ENCODE results near the gene PKD1L1.

PKD1L1 gene

DNA sequence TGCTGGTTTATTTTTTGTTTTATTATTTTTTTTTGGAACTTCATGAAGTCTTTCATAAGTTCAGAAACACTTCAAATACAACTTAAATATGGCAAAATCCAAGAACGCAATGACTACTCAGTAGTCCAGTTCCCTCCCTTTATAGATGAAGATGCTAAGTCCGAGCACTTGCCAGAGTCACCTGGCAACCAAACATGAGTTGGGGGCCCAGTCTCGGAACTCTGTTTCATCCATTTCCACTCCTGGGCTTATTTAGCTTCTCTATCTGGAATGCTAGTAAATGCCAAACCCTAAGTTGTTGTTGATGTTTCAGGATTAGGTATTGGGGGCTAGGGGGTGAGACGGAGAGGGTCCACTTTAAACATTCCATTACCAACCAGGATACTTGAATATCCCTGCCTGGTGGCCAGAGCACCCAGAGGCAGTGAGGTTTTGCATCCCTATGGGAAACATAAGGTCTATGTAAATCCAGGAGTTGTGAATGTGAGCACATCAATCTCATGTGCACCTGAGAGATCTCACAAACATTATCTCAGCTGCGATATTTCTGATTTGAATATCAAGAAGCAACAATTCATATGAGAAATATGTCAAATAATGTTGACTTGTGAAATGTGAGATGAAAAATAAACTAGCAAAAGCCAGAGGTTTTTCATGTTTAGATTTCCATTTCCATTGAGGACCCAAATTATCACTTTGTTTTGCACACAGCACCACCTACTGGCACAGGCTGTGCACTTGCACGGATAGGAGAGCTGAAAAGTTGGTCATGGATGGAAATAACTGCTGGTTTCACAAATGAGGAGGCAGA lies 129.3 kb downstream of the PKD1L1 start:
- no peaks in the 10 kb centered on the region for H3K9me3 ChIP-seq (ENCODE audit: insufficient read depth, low read depth, low read length)
- no peaks in the 10 kb centered on the region; the same call in 1 of the 2 replicates for H3K4me1 ChIP-seq (ENCODE audit: insufficient read depth, low read length)
- no peak overlapping the region for H3K9ac ChIP-seq (ENCODE audit: low read depth, low read length)
- no peaks in the 10 kb centered on the region for H3K36me3 ChIP-seq (ENCODE audit: insufficient read depth, low read depth, low read length)
- no peak overlapping the region for H3K27ac ChIP-seq (ENCODE audit: low read length)
- no peak overlapping the region for H3K4me3 ChIP-seq (ENCODE audit: low read length)
- H3K27me3 ChIP-seq (ENCODE audit: insufficient read depth, low read length), result no peaks in the 10 kb centered on the region

DNA sequence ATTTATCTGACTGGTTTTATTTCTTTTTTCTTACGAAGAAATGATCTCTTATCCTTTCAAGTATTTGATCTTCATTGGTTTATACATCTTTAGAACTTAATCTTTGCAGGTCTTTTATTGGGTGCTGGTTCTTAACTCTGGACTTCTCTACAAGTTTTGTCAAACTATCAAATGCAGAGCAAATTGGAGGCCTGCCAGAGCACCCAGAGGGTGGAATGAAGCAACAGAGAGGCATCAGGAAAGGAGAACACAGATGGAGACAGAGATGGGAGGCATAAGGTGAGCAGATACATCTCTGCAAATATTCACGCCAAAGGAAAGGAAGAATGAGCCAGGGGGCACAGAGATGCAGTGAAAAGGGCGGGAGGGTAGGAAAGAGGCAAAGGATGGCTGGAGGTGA lies 130.3 kb downstream of the PKD1L1 start:
- Histone ChIP-seq H3K36me3 (ENCODE audit: insufficient read depth, low read depth, low read length) (no peaks in the 10 kb centered on the region), H3K4me3 (ENCODE audit: low read length) (no peak overlapping the region), H3K4me1 (ENCODE audit: insufficient read depth, low read length) (no peaks in the 10 kb centered on the region; the same call in 1 of the 2 replicates), H3K9me3 (ENCODE audit: insufficient read depth, low read depth, low read length) (no peaks in the 10 kb centered on the region), H3K27ac (ENCODE audit: low read length) (no peak overlapping the region), H3K27me3 (ENCODE audit: insufficient read depth, low read length) (no peaks in the 10 kb centered on the region), H3K9ac (ENCODE audit: low read depth, low read length) (no peak overlapping the region)

DNA sequence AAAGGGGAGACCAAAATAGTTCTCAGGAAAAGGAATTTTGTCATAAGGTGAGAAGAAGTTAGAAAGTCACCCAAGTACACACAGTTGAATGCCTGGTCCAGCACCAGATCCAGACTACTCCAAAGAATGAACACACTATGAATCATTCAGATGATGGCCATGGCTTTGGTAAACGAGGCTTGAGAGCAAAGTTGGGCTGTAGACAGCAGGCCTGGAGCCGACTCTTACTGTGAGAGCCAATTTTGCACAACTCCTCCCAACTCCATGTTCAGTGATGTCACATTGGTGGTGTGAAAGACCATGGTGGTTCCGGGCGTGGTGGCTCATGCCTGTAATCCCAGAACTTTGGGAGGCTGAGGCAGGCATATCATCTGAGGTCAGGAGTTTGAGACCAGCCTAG lies 131.6 kb downstream of the PKD1L1 start:
- no peak overlapping the region for H3K9ac ChIP-seq (ENCODE audit: low read depth, low read length)
- no peak overlapping the region for H3K27ac ChIP-seq (ENCODE audit: low read length)
- H3K27me3 ChIP-seq (ENCODE audit: insufficient read depth, low read length), result no peaks in the 10 kb centered on the region
- no peak overlapping the region for H3K4me3 ChIP-seq (ENCODE audit: low read length)
- H3K36me3 ChIP-seq (ENCODE audit: insufficient read depth, low read depth, low read length), result no peaks in the 10 kb centered on the region
- no peaks in the 10 kb centered on the region; the same call in 1 of the 2 replicates for H3K4me1 ChIP-seq (ENCODE audit: insufficient read depth, low read length)
- H3K9me3 ChIP-seq (ENCODE audit: insufficient read depth, low read depth, low read length), result no peaks in the 10 kb centered on the region

DNA sequence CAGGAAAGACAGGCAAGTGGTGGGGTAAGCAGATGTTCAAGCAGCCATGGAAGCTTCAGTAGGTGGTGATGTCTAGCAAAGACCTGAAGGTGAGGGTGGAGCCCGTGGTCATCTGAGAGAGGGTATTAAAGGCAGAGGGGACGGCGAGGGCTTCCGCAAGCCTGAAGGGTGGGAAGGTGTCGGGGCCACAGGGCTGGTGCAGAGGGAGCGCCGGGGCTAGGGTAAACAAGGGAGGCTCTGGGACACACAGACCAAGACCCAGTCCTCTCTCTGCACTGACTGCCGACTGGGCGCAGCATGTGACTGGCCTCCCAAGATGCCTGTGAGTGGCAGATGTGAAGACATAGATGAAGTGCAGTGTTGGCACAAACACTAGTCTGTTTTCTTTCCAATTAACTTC lies 132.4 kb downstream of the PKD1L1 start:
- Histone ChIP-seq H3K4me3 (ENCODE audit: low read length) (no peak overlapping the region), H3K27me3 (ENCODE audit: insufficient read depth, low read length) (no peaks in the 10 kb centered on the region), H3K9ac (ENCODE audit: low read depth, low read length) (no peak overlapping the region), H3K36me3 (ENCODE audit: insufficient read depth, low read depth, low read length) (no peaks in the 10 kb centered on the region), H3K4me1 (ENCODE audit: insufficient read depth, low read length) (no peaks in the 10 kb centered on the region; the same call in 1 of the 2 replicates), H3K9me3 (ENCODE audit: insufficient read depth, low read depth, low read length) (no peaks in the 10 kb centered on the region), H3K27ac (ENCODE audit: low read length) (no peak overlapping the region)

DNA sequence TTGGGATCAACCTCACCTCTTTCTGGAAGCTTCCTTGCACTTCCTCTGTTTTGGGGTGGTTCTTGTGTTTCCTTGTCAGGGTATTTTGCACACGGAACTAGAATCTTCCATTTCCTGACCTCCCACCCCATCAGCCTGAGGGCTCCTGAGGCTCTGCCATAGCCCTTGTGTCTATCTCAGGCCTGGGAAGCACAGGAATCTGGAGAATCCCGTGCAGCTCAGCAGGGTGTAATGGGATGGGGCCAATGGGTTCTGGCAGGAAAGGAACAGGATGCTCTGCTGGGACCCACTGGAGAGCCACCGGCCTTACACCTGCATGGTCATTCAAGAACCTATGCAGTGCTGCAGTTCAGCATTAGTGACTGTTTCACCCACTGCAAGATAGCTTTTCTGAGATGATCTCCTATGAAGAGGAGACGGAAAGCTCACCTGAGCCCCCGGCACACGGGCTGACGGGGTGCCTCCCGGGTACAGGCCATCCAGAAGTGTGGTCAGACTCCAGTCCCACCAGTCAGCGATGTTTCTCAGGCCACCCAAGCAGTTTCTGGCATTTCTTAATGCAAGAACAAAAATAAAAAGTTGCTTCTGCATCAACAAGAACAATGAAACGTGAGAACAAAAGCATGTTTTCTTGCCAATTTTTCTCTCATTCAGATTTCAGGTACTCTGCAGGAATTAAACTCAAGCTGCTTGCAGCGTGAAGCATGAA lies 133.2 kb downstream of the PKD1L1 start:
- no peaks in the 10 kb centered on the region for H3K27me3 ChIP-seq (ENCODE audit: insufficient read depth, low read length)
- H3K4me3 ChIP-seq (ENCODE audit: low read length), result no peak overlapping the region
- no peaks in the 10 kb centered on the region; the same call in 1 of the 2 replicates for H3K4me1 ChIP-seq (ENCODE audit: insufficient read depth, low read length)
- H3K9me3 ChIP-seq (ENCODE audit: insufficient read depth, low read depth, low read length), result no peaks in the 10 kb centered on the region
- H3K36me3 ChIP-seq (ENCODE audit: insufficient read depth, low read depth, low read length), result no peaks in the 10 kb centered on the region
- H3K9ac ChIP-seq (ENCODE audit: low read depth, low read length), result no peak overlapping the region
- H3K27ac ChIP-seq (ENCODE audit: low read length), result no peak overlapping the region

DNA sequence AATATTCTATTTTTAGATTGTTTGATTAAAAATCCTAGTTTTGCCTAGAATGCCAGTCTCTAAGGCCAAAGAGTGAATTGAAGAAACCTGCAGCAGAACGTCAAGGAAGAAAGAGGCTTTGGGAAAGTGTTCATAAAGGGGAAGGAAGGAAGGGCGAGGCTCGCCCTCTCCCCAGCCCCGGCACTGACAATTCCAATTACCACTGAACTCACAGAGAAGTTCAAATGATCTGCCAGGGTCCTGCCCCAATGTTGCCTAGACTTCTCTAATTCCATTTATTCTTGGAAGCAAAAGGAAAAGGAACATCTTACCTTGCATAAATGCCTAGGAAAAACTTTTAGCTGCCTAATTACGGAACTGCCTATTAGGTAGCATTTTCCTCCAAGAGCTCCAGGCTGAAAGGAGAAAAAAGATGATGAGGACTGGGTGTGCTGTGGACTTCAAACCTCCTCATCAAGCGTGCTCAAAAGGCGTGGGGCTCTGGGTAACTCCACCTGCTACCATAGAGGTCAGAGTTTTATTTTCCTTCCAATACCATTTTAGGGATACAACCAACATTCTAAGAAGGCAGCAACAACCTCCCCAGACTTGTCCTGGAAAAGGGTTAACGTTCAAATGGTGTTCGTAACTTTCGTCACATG lies 134.5 kb downstream of the PKD1L1 start:
- H3K27me3 ChIP-seq (ENCODE audit: insufficient read depth, low read length), result no peaks in the 10 kb centered on the region
- no peak overlapping the region for H3K4me3 ChIP-seq (ENCODE audit: low read length)
- no peaks in the 10 kb centered on the region for H3K9me3 ChIP-seq (ENCODE audit: insufficient read depth, low read depth, low read length)
- H3K27ac ChIP-seq (ENCODE audit: low read length), result no peak overlapping the region
- H3K9ac ChIP-seq (ENCODE audit: low read depth, low read length), result no peak overlapping the region
- H3K4me1 ChIP-seq (ENCODE audit: insufficient read depth, low read length), result no peaks in the 10 kb centered on the region
- H3K36me3 ChIP-seq (ENCODE audit: insufficient read depth, low read depth, low read length), result no peaks in the 10 kb centered on the region

DNA sequence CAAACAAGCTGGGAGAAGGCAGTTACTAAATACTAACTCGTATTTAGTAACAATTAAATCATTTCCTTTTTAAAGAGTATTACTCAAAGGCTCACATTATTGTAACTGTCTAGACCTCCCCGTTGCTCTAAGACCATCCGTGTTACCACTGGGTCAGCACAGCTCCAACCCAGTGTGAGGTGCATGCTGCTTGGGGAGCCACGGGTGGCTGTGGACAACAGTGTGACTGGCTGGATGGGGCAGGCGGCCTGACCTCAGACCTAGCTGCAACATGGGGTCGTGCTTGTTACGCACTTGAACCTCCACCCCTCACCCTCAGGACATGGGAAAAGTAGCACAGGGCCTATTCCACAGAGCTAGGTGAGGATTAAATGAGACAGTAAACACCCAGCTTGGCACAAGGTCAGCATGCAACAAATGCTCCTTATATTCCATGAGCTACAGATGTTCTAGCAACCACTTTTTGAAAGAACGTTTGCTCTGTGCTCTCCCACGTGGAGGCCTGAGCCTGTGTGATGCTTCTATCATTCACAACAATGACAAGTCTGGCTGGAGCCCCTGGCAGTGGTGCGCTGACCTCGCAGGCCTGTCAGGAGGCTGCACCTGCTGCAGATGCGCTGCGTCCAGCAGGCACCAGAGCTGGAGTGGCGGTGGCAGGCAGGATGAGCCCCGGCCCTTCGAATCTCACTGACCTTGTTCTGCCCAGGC lies 135.7 kb downstream of the PKD1L1 start:
- Histone ChIP-seq H3K36me3 (ENCODE audit: insufficient read depth, low read depth, low read length) (no peaks in the 10 kb centered on the region), H3K27me3 (ENCODE audit: insufficient read depth, low read length) (no peaks in the 10 kb centered on the region), H3K4me1 (ENCODE audit: insufficient read depth, low read length) (no peaks in the 10 kb centered on the region)

DNA sequence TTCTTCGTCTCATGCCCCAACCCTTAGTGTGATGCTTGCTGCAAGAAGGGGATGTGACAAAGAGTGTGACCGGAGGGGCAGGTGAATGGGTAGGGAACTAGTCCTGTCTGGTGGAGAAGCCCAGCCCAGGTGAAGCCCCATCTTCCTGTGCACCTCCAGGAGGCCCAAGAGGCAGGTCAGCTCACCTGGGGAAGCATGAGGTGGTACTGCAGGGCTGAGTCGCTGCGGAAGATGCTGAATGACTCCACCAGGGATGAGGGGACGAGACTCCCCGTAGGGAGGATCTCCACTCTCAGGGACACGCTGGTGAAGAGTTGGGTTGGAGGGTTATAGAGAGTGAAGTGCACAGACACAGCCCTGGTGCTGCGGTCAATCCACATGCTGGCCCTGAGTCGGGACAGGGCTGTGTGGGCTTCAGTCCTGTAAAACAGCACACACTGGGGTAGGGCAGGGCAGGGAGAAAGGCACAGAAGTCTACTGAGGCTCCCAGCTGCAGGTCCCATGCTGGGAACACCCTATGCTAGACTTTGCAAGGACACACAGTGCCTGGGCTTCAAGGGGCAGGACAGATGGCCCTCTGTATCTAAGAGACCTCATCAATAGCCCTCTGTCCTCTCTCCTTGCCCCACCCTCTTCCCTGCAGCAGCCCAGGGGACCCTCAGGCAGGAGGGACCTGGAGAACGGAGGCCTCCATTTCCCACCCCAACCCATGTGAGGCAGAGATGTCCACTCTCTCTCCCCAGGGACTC lies 136.5 kb downstream of the PKD1L1 start:
- Histone ChIP-seq H3K9me3 (ENCODE audit: insufficient read depth, low read depth, low read length) (no peaks in the 10 kb centered on the region), H3K4me1 (ENCODE audit: insufficient read depth, low read length) (no peaks in the 10 kb centered on the region), H3K27me3 (ENCODE audit: insufficient read depth, low read length) (no peaks in the 10 kb centered on the region), H3K27ac (ENCODE audit: low read length) (no peak overlapping the region), H3K36me3 (ENCODE audit: insufficient read depth, low read depth, low read length) (no peaks in the 10 kb centered on the region), H3K9ac (ENCODE audit: low read depth, low read length) (no peak overlapping the region), H3K4me3 (ENCODE audit: low read length) (no peak overlapping the region)

More for the DNA sequence above, 135.7 kb downstream of the PKD1L1 start:
- Histone ChIP-seq H3K27ac (ENCODE audit: low read length) (no peak overlapping the region), H3K4me3 (ENCODE audit: low read length) (no peak overlapping the region), H3K9ac (ENCODE audit: low read depth, low read length) (no peak overlapping the region), H3K9me3 (ENCODE audit: insufficient read depth, low read depth, low read length) (no peaks in the 10 kb centered on the region)

DNA sequence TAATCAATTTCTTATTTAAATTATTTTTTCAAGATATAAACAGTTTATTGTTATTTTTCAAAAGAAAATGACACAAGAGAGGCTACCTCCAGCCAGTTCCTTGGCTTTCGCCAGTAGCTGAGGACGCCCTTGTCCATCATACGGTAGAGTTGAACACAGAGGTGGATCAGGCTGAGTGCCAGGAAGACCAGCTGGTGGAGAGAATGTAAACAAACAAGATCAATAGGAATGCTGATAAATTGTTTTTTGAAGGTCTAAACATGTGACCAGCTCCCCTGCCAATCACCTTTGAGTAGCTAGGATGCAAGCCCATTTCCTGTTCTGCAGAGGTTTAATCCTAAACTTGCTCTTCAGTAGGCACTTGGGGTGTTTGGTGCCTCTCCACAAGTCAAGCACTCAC lies 138.9 kb downstream of the PKD1L1 start:
- no peaks in the 10 kb centered on the region for H3K4me1 ChIP-seq (ENCODE audit: insufficient read depth, low read length)
- H3K36me3 ChIP-seq (ENCODE audit: insufficient read depth, low read depth, low read length), result no peaks in the 10 kb centered on the region
- H3K4me3 ChIP-seq (ENCODE audit: low read length), result no peak overlapping the region
- no peak overlapping the region for H3K9ac ChIP-seq (ENCODE audit: low read depth, low read length)
- H3K27ac ChIP-seq (ENCODE audit: low read length), result no peak overlapping the region
- no peaks in the 10 kb centered on the region for H3K27me3 ChIP-seq (ENCODE audit: insufficient read depth, low read length)
- no peaks in the 10 kb centered on the region for H3K9me3 ChIP-seq (ENCODE audit: insufficient read depth, low read depth, low read length)

DNA sequence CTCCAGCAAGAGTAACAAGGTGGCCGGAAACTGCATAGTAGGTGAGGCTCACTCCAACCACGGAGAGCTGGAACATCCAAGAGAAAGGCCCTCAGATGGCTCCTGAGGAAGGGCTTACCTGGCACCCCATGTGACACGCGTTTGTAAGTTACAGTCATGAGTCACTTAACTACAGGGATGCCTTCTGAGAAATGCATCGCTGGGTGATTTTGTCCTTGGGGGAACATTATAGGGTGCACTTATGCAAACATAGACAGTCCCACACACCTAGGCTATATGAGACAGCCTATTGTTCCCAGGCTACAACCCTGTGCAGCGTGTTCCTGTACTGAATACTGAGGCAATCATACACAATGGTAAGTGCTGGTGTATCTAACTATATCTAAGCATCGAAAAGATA lies 139.9 kb downstream of the PKD1L1 start:
- Histone ChIP-seq H3K4me1 (ENCODE audit: insufficient read depth, low read length) (no peaks in the 10 kb centered on the region), H3K27me3 (ENCODE audit: insufficient read depth, low read length) (no peaks in the 10 kb centered on the region), H3K9me3 (ENCODE audit: insufficient read depth, low read depth, low read length) (no peaks in the 10 kb centered on the region), H3K9ac (ENCODE audit: low read depth, low read length) (no peak overlapping the region), H3K27ac (ENCODE audit: low read length) (no peak overlapping the region), H3K4me3 (ENCODE audit: low read length) (no peak overlapping the region), H3K36me3 (ENCODE audit: insufficient read depth, low read depth, low read length) (no peaks in the 10 kb centered on the region)

DNA sequence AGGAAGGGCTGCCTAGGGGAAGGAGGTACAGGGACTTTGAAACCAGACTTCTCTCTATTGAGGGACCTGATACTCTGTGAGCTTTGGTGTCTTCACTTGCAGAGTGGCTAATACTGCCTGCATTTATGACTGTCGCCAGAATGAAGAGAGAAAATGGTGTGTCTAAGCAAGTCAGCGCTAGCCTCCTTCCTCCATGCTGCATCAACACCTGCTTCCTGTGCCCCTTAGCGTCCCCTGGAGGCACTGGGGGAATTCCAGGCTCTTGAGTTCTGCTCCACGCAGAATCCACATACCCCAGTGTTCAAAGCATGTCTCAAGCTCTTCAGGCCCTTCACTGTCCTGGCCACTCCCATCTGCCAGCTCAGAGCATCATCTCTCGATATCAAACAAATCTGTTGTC lies 140.5 kb downstream of the PKD1L1 start:
- H3K36me3 ChIP-seq (ENCODE audit: insufficient read depth, low read depth, low read length), result no peaks in the 10 kb centered on the region
- H3K27me3 ChIP-seq (ENCODE audit: insufficient read depth, low read length), result no peaks in the 10 kb centered on the region
- no peak overlapping the region for H3K9ac ChIP-seq (ENCODE audit: low read depth, low read length)
- H3K27ac ChIP-seq (ENCODE audit: low read length), result no peak overlapping the region
- H3K9me3 ChIP-seq (ENCODE audit: insufficient read depth, low read depth, low read length), result no peaks in the 10 kb centered on the region
- H3K4me1 ChIP-seq (ENCODE audit: insufficient read depth, low read length), result no peaks in the 10 kb centered on the region
- no peak overlapping the region for H3K4me3 ChIP-seq (ENCODE audit: low read length)

Measured in iPS-20b (cell line).